B cell (primary cell): Measurements from ENCODE around the gene PAWR. TPM values are rescaled to one million over a fixed set of nuclear protein-coding genes. Genes with fewer than 3 reads are reported as not detected.

Experiments used
- ATAC-seq: fragments of 200-7000 bp; cut with Tn5 transposase; one replicate; pipeline ENCODE4 v1.10.0; 2021; ENCODE audit warnings: low read depth, mild to moderate bottlenecking, moderate number of reproducible peaks, moderate library complexity
- CTCF ChIA-PET: fragments of 350-600 bp; sonication (Branson Sonifier 250); formaldehyde crosslinking; loops from one replicate; lab custom pipeline; 2021; ENCODE audit warnings: antibody characterized with exemption, inconsistent platforms; lab: Charles Lee
- POLR2A ChIA-PET: fragments of 350-600 bp; sonication (Branson Sonifier 250); formaldehyde crosslinking; loops from one replicate; lab custom pipeline; 2021; ENCODE audit warnings: antibody characterized with exemption; lab: Charles Lee
- DNase-seq: peaks from one replicate; pipeline ENCODE4 v3.0.0; 2013
- H2AFZ ChIP-seq: 2 replicates; pipeline ENCODE4 v1.6.1; 2012; ENCODE audit warnings: mild to moderate bottlenecking, low read depth, low read length; ENCODE audit not compliant: insufficient read depth, poor library complexity, severe bottlenecking
- H3K27ac ChIP-seq, 2 donors: 1 replicate in 1 of 2; 2 replicates in 1 of 2; pipeline ENCODE4 v1.5.1; 2012 to 2013; ENCODE audit warnings: low read length in 2 of 2, mild to moderate bottlenecking in 2 of 2, moderate library complexity in 1 of 2
- H3K27me3 ChIP-seq, 4 experiments: fragments of 200-600 bp in 1 of 4; sonication (generic) in 1 of 4; replicated peaks in 1 of 4; 1 replicate in 2 of 4; 2 replicates in 2 of 4; pipeline versions ENCODE4 v1.6.1 to v1.7.0; 2013 to 2016; ENCODE audit warnings: low read length in 3 of 4, mild to moderate bottlenecking in 2 of 4, mixed read lengths in 1 of 4, moderate library complexity in 1 of 4; ENCODE audit not compliant: insufficient read depth in 4 of 4, control insufficient read depth in 3 of 4; ENCODE audit errors: control extremely low read depth in 1 of 4
- H3K36me3 ChIP-seq, 2 experiments: replicated peaks in 1 of 2; 1 replicate in 1 of 2; 2 replicates in 1 of 2; pipeline versions ENCODE4 v1.6.1 to v1.7.1; 2013; ENCODE audit warnings: low read length in 1 of 2; ENCODE audit not compliant: insufficient read depth in 2 of 2, control insufficient read depth in 1 of 2; ENCODE audit errors: control extremely low read depth in 1 of 2, extremely low read depth in 1 of 2
- H3K4me1 ChIP-seq, 2 donors: fragments of 200-600 bp in 1 of 2; sonication (generic) in 1 of 2; 1 replicate in 1 of 2; 2 replicates in 1 of 2; pipeline versions ENCODE4 v1.5.1 to v1.6.1; 2013 to 2017; ENCODE audit warnings: low read length in 2 of 2; ENCODE audit not compliant: control insufficient read depth in 2 of 2, insufficient read depth in 2 of 2
- H3K4me2 ChIP-seq: replicated peaks from 2 replicates; pipeline ENCODE3; 2012; ENCODE audit warnings: mild to moderate bottlenecking, low read depth, low read length; ENCODE audit not compliant: poor library complexity, severe bottlenecking
- H3K4me3 ChIP-seq, 5 experiments: fragments of 200-600 bp in 1 of 5; sonication (generic) in 1 of 5; 1 replicate in 3 of 5; 2 replicates in 2 of 5; pipeline versions ENCODE4 v1.5.1 to v1.7.0; 2011 to 2016; ENCODE audit warnings: low read length in 4 of 5, mild to moderate bottlenecking in 4 of 5, low read depth in 2 of 5, control low read depth in 1 of 5, moderate library complexity in 1 of 5; ENCODE audit not compliant: insufficient read depth in 1 of 5; ENCODE audit errors: control extremely low read depth in 1 of 5, extremely low read depth in 1 of 5
- H3K79me2 ChIP-seq: fragments of 200-600 bp; sonication (generic); one replicate; pipeline ENCODE4 v1.6.0; 2016; ENCODE audit warnings: low read length; ENCODE audit not compliant: control insufficient read depth, insufficient read depth
- H3K9ac ChIP-seq: fragments of 200-600 bp; sonication (generic); 2 replicates; pipeline ENCODE4 v1.6.1; 2017; ENCODE audit warnings: mild to moderate bottlenecking, low read length, moderate library complexity
- H3K9me3 ChIP-seq, 3 donors: one replicate each; pipeline versions ENCODE4 v1.6.1 to v1.7.1; 2013; ENCODE audit warnings: low read length in 2 of 3; ENCODE audit not compliant: control insufficient read depth in 2 of 3, insufficient read depth in 1 of 3; ENCODE audit errors: control extremely low read depth in 1 of 3
- H4K20me1 ChIP-seq: 2 replicates; pipeline ENCODE4 v1.6.0; 2012; ENCODE audit warnings: mild to moderate bottlenecking, low read length; ENCODE audit not compliant: insufficient read depth, control insufficient read depth, poor library complexity, severe bottlenecking
- H3K27ac Mint-ChIP-seq: one replicate; pipeline ENCODE4 v1.8.0; 2021; ENCODE audit warnings: mixed read lengths
- H3K27me3 Mint-ChIP-seq: one replicate; pipeline ENCODE4 v1.8.0; 2021; ENCODE audit warnings: mixed read lengths
- H3K4me1 Mint-ChIP-seq: one replicate; pipeline ENCODE4 v1.8.0; 2021; ENCODE audit warnings: mixed read lengths
- H3K4me3 Mint-ChIP-seq: one replicate; pipeline ENCODE4 v1.8.0; 2021; ENCODE audit warnings: mixed read lengths
- H3K9me3 Mint-ChIP-seq: one replicate; pipeline ENCODE4 v1.8.0; 2022; ENCODE audit warnings: mixed read lengths; ENCODE audit not compliant: insufficient read depth
- EZH2 ChIP-seq: IDR thresholded peaks from 2 replicates; pipeline ENCODE4 v1.6.1; 2012; ENCODE audit warnings: borderline replicate concordance, low read depth, mild to moderate bottlenecking, moderate library complexity, low read length; ENCODE audit not compliant: insufficient read depth, poor library complexity, severe bottlenecking
- WGBS: methylation state at CpG from one replicate; pipeline ENCODE4 v1.1.5; 2013; ENCODE audit warnings: missing lambda C conversion rate; ENCODE audit not compliant: insufficient coverage; 5-methylcytosine and 5-hydroxymethylcytosine counted together
- intact Hi-C: fragments of 100-400 bp; cut with micrococcal nuclease; formaldehyde crosslinking; loops from one replicate; pipeline ENCODE4 v1.10.0; 2022
- polyA plus RNA-seq: library from polyadenylated mRNA; depleted of rRNA; stranded (reverse); fragments of >200 nt; gene quantifications from 2 replicates; pipeline ENCODE4 v1.2.3, GENCODE V29; 2012
- total RNA-seq, 2 donors: library from RNA; stranded (reverse); fragments of 120-200 nt in 1 of 2; gene quantifications; 1 replicate in 1 of 2; 2 replicates in 1 of 2; pipeline versions ENCODE4 v1.2.3 to v1.2.4, GENCODE V29; 2013 to 2022
- TF ChIP-seq, protein P1 (sequence below): fragments of 200-600 bp; IDR thresholded peaks from one replicate; pipeline ENCODE4 v1.8.0; 2022; ENCODE audit warnings: antibody characterized with exemption, mild to moderate bottlenecking

The PAWR gene
- total and polyA plus RNA-seq, 2 donors (not counting 1 experiment from before 2014, with no cell fraction given), result 17.9 to 90.1 TPM

DNA sequence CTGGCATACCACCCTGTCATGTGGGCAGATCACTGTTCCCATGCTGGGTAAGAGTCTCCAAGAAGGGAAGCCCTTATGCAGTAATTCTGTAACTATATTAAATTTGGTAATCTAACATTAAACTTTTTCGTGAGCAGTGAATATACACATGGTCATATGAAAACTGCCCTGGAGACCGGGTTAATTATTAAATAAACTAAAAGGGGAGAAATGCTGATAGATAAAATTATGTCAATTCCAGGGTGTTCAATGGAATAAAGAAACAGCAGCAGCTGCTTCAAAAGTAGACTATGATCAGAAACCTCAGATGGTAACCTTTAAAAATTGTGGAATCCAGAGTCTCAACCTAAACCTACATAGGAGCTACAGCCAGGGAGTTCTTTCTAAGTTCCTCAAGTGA lies 100.0 kb downstream of the PAWR start:
- H3K36me3 ChIP-seq, result peaks cover 5 to 14% of the 10 kb centered on the region in 2 experiments
- H3K4me1 ChIP-seq, result no peaks in the 10 kb centered on the region
- H3K9ac ChIP-seq, result no peak overlapping the region
- POLR2A ChIA-PET, result no interaction called here
- no peak overlapping the region for H3K27ac ChIP-seq
- H3K9me3 Mint-ChIP-seq, result no peaks in the 10 kb centered on the region
- no peak overlapping the region for H3K4me3 ChIP-seq
- no peaks in the 10 kb centered on the region for H3K9me3 ChIP-seq
- no peak overlapping the region for H3K4me3 Mint-ChIP-seq
- H3K4me1 Mint-ChIP-seq, result no peaks in the 10 kb centered on the region
- no peak for DNase-seq
- no peak for ATAC-seq
- CTCF ChIA-PET, result no interaction called here
- no peaks in the 10 kb centered on the region for H3K79me2 ChIP-seq
- H3K27me3 ChIP-seq, result no peaks in the 10 kb centered on the region
- no peaks in the 10 kb centered on the region for H4K20me1 ChIP-seq
- whole genome bisulfite sequencing, result no CpG with 5 or more reads among the region's 2 CpGs
- intact Hi-C loops, result no loop called here
- H3K27me3 Mint-ChIP-seq, result no peaks in the 10 kb centered on the region
- no peak overlapping the region for H2AFZ ChIP-seq
- H3K27ac Mint-ChIP-seq, result no peak overlapping the region
- TF ChIP-seq EZH2, result no peak
- TF ChIP-seq, protein P1, sequence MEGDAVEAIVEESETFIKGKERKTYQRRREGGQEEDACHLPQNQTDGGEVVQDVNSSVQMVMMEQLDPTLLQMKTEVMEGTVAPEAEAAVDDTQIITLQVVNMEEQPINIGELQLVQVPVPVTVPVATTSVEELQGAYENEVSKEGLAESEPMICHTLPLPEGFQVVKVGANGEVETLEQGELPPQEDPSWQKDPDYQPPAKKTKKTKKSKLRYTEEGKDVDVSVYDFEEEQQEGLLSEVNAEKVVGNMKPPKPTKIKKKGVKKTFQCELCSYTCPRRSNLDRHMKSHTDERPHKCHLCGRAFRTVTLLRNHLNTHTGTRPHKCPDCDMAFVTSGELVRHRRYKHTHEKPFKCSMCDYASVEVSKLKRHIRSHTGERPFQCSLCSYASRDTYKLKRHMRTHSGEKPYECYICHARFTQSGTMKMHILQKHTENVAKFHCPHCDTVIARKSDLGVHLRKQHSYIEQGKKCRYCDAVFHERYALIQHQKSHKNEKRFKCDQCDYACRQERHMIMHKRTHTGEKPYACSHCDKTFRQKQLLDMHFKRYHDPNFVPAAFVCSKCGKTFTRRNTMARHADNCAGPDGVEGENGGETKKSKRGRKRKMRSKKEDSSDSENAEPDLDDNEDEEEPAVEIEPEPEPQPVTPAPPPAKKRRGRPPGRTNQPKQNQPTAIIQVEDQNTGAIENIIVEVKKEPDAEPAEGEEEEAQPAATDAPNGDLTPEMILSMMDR, result no peak
- no peak overlapping the region for H3K4me2 ChIP-seq

DNA sequence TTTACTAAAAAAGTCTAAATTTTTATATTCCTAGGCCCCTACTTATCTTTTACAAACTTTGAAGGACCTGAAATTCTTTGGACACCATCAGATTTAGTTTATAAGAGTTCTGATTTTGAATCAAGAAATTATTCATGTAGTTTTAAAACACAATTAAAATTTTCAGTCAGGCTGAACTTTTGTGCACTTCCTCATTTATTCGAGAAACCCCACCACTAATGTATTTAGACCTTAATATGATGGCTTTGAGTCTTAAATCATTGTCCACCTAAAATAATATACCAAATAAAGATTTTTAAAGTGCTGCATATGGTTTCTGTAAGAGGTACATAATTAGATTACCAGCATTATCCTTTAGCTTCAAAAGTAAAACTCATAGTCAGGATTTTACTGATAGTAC lies 103.4 kb downstream of the PAWR start:
- H3K4me3 ChIP-seq, result no peak overlapping the region
- H2AFZ ChIP-seq, result no peak overlapping the region
- CTCF ChIA-PET, result no interaction called here
- no peak for DNase-seq
- no peaks in the 10 kb centered on the region for H3K4me1 ChIP-seq
- no peak for ATAC-seq
- no peaks in the 10 kb centered on the region for H3K9me3 ChIP-seq
- H3K27ac Mint-ChIP-seq, result no peak overlapping the region
- no peaks in the 10 kb centered on the region for H3K79me2 ChIP-seq
- intact Hi-C loops, result no loop called here
- H3K9ac ChIP-seq, result no peak overlapping the region
- H4K20me1 ChIP-seq, result no peaks in the 10 kb centered on the region
- H3K27me3 ChIP-seq, result no peaks in the 10 kb centered on the region
- no peaks in the 10 kb centered on the region for H3K4me1 Mint-ChIP-seq
- POLR2A ChIA-PET, result no interaction called here
- TF ChIP-seq, protein P1, result no peak
- no peak for TF ChIP-seq EZH2
- H3K27me3 Mint-ChIP-seq, result no peaks in the 10 kb centered on the region
- no CpG with 5 or more reads among the region's 1 CpG for WGBS
- no peaks in the 10 kb centered on the region for H3K9me3 Mint-ChIP-seq
- H3K4me2 ChIP-seq, result no peak overlapping the region
- H3K36me3 ChIP-seq, result peaks cover 5 to 10% of the 10 kb centered on the region in 2 experiments
- H3K4me3 Mint-ChIP-seq, result no peak overlapping the region
- H3K27ac ChIP-seq, result no peak overlapping the region
